Suppressor macrophage (primary cell): ENCODE measurements around the gene GID4.

Source experiments
- DNase-seq, 4 experiments: peaks; one replicate each; pipeline ENCODE4 v3.0.0-alpha.2; 2020 to 2022

Gene GID4

GRCh38 chr17:18044609-18045008 lies 5.4 kb downstream of the GID4 start:
- no peak for DNase-seq

GRCh38 chr17:18045691-18046350 lies 6.6 kb downstream of the GID4 start:
- DNase-seq = no peak

- no peak for DNase-seq
These were observed 16.4 kb downstream of the GID4 start for GRCh38 chr17:18055597-18055996.

- DNase-seq = peak in 1 of 4 experiments; percentile 14
These were observed 17.0 kb downstream of the GID4 start for GRCh38 chr17:18056214-18056613.

- no peak for DNase-seq
These were observed 20.1 kb downstream of the GID4 start for GRCh38 chr17:18059283-18059682.

GRCh38 chr17:18064053-18064452 lies 24.8 kb downstream of the GID4 start:
- DNase-seq = no peak

GRCh38 chr17:18065546-18065945 lies 26.3 kb downstream of the GID4 start:
- no peak for DNase-seq

GRCh38 chr17:18066866-18067265 lies 27.7 kb downstream of the GID4 start:
- DNase-seq = no peak

GRCh38 chr17:18069101-18069500 lies 29.9 kb downstream of the GID4 start:
- DNase-seq = no peak

- no peak for DNase-seq
These were observed 31.7 kb downstream of the GID4 start for GRCh38 chr17:18070861-18071340.

- DNase-seq = no peak
These were observed 32.5 kb downstream of the GID4 start for GRCh38 chr17:18071751-18072150.

GRCh38 chr17:18074566-18075272 lies 35.5 kb downstream of the GID4 start:
- DNase-seq = no peak

GRCh38 chr17:18076936-18077335 lies 37.7 kb downstream of the GID4 start:
- DNase-seq = no peak

- no peak for DNase-seq
These were observed 40.3 kb downstream of the GID4 start for GRCh38 chr17:18079543-18079942.

GRCh38 chr17:18084256-18084655 lies 45.0 kb downstream of the GID4 start:
- no peak for DNase-seq

GRCh38 chr17:18087610-18088491 lies 48.6 kb downstream of the GID4 start, which contains the start of gene DRG2:
Gene DRG2, plus strand, starts transcription at chr17:18087948. Its CDS starts 76 bp downstream, at chr17:18088024.
- DNase-seq = peak; percentile 93 to 97 (median 96)

GRCh38 chr17:18089613-18090012 lies 50.4 kb downstream of the GID4 start:
- no peak for DNase-seq

- DNase-seq = peak; percentile 45 to 68 (median 56)
These were observed 54.6 kb downstream of the GID4 start for GRCh38 chr17:18093616-18094408.

GRCh38 chr17:18094409-18094807 lies 55.2 kb downstream of the GID4 start:
- no peak for DNase-seq

- no peak for DNase-seq
These were observed 60.3 kb downstream of the GID4 start for GRCh38 chr17:18099516-18099915.

GRCh38 chr17:18100616-18101015 lies 61.4 kb downstream of the GID4 start:
- no peak for DNase-seq

GRCh38 chr17:18101828-18102227 lies 62.6 kb downstream of the GID4 start:
- DNase-seq = no peak
